Femur (tissue), 1 donor: ENCODE results near the gene SCYL1.

Experiments used
- DNase-seq: peaks from one replicate; pipeline ENCODE4 v3.0.0-alpha.2; 2017

The SCYL1 gene

DNA sequence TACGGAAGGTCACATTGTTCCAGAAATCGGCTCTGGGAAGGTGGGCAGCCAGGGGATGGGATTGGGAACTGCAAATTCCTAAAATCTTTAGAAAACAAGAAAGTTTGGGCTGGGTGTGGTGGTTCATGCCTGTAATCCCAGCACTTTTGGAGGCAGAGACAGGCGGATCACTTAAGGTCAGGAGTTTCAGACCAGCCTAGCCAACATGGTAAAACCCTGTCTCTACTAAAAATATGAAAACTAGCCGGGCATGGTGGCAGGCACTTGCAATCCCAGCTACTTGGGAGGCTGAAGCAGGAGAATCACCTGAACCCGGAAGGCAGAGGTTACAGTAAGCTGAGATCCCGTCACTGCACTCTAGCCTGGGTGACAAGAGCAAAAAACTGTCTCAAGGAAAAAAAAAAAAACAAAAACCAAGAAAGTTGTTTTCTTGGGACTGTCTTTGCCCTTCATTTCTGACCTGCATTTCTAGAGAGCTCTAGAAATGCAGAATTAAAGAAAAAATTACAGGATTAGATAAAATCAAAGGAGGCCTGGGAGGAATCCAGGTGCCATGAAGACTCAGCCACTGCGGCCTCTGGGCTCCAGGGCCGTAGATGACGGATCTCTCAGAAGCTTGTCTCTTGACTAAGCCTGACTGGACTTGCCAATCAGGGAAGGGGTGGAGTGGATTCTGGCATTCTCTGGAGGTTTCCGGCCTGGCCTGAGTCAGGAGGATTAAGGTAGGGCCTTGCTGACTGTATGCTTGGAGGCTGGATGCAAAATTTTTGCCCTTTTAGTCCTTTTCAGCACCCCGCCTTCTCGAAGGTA is 31.3 kb upstream of the SCYL1 start:
- DNase-seq, result peak; percentile 80

DNA sequence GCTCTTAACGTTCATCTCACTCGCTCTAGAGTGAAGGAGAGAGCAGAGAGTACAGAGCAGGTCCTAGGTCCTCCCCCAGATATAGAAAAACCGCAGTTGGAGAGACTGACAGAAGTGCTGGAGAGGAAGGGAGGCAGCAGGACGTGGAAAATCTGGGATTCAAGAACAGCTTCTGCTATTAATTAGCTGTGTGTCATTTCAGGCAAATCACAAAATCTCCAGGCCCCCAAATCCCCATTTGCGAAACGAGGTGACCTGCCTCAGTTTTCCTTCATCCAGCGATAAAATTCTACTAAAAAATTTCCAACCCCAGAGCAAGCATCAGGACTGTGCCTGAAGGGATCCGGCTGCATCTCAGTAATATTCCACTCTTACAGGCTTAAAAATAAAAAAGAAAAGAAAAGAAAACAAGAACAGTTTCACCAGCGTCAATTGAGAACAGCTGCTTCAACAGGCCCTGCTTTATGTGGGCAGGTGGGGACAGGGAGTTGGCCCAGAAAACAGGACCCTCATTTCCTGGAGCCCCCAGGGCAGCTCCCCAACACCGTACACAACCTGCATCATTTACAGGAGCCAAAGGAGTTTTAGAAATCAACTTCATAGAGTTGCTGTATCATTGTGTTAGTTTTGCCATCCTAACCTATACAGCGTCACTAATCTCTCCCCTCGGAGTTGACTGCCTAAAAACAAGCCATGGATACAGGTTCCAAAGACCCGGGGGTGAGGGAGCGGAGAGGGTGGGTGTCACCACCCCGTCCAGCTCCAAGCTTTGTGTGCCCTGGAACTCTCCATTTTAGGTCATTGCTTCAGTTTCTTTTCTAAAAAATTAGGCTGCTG is 28.4 kb upstream of the SCYL1 start:
- peak; percentile 51 for DNase-seq

DNA sequence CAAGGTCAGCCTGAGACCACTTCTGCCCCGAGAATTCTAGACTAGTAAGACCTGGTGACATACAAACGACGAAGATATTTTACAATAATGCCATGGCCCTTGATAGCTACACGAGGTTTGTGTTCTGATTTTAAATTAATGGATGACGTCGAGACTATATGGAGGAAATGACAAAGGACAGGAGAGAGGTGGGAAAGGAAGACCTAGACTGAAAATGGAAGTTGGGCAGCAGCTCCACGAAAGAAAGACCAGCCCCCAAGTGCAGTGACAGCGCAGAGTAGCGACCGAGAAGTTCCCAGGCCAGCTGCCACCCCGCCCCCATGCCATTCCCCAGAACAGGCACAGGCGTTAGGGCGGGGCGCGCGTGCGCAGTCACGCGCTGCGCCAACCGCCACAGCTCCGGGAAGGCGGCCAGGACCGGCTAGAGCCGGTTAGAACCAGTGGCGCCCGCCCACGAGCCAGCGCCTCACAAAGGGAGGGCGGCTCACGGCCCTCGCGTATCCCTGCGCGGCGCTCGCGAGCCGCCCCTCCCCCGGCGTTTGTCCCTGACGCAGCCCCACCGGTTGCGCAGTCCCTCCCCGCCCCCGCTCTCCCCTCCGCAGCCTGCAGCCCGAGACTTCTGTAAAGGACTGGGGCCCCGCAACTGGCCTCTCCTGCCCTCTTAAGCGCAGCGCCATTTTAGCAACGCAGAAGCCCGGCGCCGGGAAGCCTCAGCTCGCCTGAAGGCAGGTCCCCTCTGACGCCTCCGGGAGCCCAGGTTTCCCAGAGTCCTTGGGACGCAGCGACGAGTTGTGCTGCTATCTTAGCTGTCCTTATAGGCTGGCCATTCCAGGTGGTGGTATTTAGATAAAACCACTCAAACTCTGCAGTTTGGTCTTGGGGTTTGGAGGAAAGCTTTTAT is 27.5 kb upstream of the SCYL1 start:
- peak; percentile 99 for DNase-seq

DNA sequence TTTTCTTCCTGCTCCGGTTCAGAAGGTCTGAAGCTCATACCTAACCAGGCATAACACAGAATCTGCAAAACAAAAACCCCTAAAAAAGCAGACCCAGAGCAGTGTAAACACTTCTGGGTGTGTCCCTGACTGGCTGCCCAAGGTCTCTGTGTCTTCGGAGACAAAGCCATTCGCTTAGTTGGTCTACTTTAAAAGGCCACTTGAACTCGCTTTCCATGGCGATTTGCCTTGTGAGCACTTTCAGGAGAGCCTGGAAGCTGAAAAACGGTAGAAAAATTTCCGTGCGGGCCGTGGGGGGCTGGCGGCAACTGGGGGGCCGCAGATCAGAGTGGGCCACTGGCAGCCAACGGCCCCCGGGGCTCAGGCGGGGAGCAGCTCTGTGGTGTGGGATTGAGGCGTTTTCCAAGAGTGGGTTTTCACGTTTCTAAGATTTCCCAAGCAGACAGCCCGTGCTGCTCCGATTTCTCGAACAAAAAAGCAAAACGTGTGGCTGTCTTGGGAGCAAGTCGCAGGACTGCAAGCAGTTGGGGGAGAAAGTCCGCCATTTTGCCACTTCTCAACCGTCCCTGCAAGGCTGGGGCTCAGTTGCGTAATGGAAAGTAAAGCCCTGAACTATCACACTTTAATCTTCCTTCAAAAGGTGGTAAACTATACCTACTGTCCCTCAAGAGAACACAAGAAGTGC is 26.7 kb upstream of the SCYL1 start:
- DNase-seq, result peak; percentile 75

DNA sequence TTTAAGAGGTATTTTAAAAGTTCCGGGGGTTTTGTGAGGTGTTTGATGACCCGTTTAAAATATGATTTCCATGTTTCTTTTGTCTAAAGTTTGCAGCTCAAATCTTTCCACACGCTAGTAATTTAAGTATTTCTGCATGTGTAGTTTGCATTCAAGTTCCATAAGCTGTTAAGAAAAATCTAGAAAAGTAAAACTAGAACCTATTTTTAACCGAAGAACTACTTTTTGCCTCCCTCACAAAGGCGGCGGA is 26.2 kb upstream of the SCYL1 start:
- DNase-seq, result no peak

DNA sequence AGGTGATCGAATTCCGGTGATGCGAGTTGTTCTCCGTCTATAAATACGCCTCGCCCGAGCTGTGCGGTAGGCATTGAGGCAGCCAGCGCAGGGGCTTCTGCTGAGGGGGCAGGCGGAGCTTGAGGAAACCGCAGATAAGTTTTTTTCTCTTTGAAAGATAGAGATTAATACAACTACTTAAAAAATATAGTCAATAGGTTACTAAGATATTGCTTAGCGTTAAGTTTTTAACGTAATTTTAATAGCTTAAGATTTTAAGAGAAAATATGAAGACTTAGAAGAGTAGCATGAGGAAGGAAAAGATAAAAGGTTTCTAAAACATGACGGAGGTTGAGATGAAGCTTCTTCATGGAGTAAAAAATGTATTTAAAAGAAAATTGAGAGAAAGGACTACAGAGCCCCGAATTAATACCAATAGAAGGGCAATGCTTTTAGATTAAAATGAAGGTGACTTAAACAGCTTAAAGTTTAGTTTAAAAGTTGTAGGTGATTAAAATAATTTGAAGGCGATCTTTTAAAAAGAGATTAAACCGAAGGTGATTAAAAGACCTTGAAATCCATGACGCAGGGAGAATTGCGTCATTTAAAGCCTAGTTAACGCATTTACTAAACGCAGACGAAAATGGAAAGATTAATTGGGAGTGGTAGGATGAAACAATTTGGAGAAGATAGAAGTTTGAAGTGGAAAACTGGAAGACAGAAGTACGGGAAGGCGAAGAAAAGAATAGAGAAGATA is 25.7 kb upstream of the SCYL1 start, which contains the start of gene MALAT1:
Gene MALAT1, plus strand, starts transcription at position 69 of the 736 bp plus-strand sequence.
- DNase-seq, result peak; percentile 97

DNA sequence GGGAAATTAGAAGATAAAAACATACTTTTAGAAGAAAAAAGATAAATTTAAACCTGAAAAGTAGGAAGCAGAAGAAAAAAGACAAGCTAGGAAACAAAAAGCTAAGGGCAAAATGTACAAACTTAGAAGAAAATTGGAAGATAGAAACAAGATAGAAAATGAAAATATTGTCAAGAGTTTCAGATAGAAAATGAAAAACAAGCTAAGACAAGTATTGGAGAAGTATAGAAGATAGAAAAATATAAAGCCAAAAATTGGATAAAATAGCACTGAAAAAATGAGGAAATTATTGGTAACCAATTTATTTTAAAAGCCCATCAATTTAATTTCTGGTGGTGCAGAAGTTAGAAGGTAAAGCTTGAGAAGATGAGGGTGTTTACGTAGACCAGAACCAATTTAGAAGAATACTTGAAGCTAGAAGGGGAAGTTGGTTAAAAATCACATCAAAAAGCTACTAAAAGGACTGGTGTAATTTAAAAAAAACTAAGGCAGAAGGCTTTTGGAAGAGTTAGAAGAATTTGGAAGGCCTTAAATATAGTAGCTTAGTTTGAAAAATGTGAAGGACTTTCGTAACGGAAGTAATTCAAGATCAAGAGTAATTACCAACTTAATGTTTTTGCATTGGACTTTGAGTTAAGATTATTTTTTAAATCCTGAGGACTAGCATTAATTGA is 25.0 kb upstream of the SCYL1 start:
- no peak for DNase-seq

DNA sequence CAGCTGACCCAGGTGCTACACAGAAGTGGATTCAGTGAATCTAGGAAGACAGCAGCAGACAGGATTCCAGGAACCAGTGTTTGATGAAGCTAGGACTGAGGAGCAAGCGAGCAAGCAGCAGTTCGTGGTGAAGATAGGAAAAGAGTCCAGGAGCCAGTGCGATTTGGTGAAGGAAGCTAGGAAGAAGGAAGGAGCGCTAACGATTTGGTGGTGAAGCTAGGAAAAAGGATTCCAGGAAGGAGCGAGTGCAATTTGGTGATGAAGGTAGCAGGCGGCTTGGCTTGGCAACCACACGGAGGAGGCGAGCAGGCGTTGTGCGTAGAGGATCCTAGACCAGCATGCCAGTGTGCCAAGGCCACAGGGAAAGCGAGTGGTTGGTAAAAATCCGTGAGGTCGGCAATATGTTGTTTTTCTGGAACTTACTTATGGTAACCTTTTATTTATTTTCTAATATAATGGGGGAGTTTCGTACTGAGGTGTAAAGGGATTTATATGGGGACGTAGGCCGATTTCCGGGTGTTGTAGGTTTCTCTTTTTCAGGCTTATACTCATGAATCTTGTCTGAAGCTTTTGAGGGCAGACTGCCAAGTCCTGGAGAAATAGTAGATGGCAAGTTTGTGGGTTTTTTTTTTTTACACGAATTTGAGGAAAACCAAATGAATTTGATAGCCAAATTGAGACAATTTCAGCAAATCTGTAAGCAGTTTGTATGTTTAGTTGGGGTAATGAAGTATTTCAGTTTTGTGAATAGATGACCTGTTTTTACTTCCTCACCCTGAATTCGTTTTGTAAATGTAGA is 24.3 kb upstream of the SCYL1 start:
- peak; percentile 63 for DNase-seq

DNA sequence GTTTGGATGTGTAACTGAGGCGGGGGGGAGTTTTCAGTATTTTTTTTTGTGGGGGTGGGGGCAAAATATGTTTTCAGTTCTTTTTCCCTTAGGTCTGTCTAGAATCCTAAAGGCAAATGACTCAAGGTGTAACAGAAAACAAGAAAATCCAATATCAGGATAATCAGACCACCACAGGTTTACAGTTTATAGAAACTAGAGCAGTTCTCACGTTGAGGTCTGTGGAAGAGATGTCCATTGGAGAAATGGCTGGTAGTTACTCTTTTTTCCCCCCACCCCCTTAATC is 23.8 kb upstream of the SCYL1 start:
- DNase-seq, result no peak

DNA sequence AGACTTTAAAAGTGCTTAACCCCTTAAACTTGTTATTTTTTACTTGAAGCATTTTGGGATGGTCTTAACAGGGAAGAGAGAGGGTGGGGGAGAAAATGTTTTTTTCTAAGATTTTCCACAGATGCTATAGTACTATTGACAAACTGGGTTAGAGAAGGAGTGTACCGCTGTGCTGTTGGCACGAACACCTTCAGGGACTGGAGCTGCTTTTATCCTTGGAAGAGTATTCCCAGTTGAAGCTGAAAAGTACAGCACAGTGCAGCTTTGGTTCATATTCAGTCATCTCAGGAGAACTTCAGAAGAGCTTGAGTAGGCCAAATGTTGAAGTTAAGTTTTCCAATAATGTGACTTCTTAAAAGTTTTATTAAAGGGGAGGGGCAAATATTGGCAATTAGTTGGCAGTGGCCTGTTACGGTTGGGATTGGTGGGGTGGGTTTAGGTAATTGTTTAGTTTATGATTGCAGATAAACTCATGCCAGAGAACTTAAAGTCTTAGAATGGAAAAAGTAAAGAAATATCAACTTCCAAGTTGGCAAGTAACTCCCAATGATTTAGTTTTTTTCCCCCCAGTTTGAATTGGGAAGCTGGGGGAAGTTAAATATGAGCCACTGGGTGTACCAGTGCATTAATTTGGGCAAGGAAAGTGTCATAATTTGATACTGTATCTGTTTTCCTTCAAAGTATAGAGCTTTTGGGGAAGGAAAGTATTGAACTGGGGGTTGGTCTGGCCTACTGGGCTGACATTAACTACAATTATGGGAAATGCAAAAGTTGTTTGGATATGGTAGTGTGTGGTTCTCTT is 23.2 kb upstream of the SCYL1 start:
- peak; percentile 39 for DNase-seq

DNA sequence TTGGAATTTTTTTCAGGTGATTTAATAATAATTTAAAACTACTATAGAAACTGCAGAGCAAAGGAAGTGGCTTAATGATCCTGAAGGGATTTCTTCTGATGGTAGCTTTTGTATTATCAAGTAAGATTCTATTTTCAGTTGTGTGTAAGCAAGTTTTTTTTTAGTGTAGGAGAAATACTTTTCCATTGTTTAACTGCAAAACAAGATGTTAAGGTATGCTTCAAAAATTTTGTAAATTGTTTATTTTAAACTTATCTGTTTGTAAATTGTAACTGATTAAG is 22.7 kb upstream of the SCYL1 start:
- no peak for DNase-seq

DNA sequence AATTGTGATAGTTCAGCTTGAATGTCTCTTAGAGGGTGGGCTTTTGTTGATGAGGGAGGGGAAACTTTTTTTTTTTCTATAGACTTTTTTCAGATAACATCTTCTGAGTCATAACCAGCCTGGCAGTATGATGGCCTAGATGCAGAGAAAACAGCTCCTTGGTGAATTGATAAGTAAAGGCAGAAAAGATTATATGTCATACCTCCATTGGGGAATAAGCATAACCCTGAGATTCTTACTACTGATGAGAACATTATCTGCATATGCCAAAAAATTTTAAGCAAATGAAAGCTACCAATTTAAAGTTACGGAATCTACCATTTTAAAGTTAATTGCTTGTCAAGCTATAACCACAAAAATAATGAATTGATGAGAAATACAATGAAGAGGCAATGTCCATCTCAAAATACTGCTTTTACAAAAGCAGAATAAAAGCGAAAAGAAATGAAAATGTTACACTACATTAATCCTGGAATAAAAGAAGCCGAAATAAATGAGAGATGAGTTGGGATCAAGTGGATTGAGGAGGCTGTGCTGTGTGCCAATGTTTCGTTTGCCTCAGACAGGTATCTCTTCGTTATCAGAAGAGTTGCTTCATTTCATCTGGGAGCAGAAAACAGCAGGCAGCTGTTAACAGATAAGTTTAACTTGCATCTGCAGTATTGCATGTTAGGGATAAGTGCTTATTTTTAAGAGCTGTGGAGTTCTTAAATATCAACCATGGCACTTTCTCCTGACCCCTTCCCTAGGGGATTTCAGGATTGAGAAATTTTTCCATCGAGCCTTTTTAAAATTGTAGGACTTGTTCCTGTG is 22.1 kb upstream of the SCYL1 start:
- DNase-seq, result peak; percentile 32

DNA sequence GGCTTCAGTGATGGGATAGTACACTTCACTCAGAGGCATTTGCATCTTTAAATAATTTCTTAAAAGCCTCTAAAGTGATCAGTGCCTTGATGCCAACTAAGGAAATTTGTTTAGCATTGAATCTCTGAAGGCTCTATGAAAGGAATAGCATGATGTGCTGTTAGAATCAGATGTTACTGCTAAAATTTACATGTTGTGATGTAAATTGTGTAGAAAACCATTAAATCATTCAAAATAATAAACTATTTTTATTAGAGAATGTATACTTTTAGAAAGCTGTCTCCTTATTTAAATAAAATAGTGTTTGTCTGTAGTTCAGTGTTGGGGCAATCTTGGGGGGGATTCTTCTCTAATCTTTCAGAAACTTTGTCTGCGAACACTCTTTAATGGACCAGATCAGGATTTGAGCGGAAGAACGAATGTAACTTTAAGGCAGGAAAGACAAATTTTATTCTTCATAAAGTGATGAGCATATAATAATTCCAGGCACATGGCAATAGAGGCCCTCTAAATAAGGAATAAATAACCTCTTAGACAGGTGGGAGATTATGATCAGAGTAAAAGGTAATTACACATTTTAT is 21.4 kb upstream of the SCYL1 start:
- no peak for DNase-seq

DNA sequence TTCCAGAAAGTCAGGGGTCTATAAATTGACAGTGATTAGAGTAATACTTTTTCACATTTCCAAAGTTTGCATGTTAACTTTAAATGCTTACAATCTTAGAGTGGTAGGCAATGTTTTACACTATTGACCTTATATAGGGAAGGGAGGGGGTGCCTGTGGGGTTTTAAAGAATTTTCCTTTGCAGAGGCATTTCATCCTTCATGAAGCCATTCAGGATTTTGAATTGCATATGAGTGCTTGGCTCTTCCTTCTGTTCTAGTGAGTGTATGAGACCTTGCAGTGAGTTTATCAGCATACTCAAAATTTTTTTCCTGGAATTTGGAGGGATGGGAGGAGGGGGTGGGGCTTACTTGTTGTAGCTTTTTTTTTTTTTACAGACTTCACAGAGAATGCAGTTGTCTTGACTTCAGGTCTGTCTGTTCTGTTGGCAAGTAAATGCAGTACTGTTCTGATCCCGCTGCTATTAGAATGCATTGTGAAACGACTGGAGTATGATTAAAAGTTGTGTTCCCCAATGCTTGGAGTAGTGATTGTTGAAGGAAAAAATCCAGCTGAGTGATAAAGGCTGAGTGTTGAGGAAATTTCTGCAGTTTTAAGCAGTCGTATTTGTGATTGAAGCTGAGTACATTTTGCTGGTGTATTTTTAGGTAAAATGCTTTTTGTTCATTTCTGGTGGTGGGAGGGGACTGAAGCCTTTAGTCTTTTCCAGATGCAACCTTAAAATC is 20.8 kb upstream of the SCYL1 start:
- DNase-seq, result peak; percentile 34

DNA sequence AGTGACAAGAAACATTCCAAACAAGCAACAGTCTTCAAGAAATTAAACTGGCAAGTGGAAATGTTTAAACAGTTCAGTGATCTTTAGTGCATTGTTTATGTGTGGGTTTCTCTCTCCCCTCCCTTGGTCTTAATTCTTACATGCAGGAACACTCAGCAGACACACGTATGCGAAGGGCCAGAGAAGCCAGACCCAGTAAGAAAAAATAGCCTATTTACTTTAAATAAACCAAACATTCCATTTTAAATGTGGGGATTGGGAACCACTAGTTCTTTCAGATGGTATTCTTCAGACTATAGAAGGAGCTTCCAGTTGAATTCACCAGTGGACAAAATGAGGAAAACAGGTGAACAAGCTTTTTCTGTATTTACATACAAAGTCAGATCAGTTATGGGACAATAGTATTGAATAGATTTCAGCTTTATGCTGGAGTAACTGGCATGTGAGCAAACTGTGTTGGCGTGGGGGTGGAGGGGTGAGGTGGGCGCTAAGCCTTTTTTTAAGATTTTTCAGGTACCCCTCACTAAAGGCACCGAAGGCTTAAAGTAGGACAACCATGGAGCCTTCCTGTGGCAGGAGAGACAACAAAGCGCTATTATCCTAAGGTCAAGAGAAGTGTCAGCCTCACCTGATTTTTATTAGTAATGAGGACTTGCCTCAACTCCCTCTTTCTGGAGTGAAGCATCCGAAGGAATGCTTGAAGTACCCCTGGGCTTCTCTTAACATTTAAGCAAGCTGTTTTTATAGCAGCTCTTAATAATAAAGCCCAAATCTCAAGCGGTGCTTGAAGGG is 20.0 kb upstream of the SCYL1 start:
- peak; percentile 34 for DNase-seq

DNA sequence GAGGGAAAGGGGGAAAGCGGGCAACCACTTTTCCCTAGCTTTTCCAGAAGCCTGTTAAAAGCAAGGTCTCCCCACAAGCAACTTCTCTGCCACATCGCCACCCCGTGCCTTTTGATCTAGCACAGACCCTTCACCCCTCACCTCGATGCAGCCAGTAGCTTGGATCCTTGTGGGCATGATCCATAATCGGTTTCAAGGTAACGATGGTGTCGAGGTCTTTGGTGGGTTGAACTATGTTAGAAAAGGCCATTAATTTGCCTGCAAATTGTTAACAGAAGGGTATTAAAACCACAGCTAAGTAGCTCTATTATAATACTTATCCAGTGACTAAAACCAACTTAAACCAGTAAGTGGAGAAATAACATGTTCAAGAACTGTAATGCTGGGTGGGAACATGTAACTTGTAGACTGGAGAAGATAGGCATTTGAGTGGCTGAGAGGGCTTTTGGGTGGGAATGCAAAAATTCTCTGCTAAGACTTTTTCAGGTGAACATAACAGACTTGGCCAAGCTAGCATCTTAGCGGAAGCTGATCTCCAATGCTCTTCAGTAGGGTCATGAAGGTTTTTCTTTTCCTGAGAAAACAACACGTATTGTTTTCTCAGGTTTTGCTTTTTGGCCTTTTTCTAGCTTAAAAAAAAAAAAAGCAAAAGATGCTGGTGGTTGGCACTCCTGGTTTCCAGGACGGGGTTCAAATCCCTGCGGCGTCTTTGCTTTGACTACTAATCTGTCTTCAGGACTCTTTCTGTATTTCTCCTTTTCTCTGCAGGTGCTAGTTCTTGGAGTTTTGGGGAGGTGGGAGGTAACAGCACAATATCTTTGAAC is 19.2 kb upstream of the SCYL1 start:
- peak; percentile 39 for DNase-seq
